ENCODE results near the gene ZBTB20.

The ZBTB20 gene

GRCh38 chr3:114903213-114903612 is 243.9 kb downstream of the ZBTB20 start:
- DNase-seq, result no peak

DNA sequence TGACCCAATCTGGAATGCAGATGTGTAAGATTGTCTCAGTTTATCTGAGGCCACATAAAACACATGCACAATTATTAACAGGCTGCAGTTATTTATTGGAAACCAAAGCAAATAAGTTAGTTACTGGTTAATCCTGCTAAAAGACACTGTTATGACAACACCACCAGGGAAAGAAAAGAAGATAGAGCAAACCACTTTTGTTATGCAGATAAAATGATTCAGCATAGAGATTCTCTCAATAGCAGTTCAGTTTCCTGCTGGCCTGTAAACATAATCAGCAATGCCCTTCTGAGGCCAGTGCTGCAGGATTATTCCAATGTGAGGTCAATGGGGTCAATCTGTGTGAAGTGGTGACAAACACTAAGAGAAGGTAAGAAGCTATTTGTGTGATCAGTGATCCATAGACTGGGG is 244.4 kb downstream of the ZBTB20 start:
- no peak for DNase-seq

GRCh38 chr3:114900908-114901307 is 246.2 kb downstream of the ZBTB20 start:
- DNase-seq, result no peak

DNA sequence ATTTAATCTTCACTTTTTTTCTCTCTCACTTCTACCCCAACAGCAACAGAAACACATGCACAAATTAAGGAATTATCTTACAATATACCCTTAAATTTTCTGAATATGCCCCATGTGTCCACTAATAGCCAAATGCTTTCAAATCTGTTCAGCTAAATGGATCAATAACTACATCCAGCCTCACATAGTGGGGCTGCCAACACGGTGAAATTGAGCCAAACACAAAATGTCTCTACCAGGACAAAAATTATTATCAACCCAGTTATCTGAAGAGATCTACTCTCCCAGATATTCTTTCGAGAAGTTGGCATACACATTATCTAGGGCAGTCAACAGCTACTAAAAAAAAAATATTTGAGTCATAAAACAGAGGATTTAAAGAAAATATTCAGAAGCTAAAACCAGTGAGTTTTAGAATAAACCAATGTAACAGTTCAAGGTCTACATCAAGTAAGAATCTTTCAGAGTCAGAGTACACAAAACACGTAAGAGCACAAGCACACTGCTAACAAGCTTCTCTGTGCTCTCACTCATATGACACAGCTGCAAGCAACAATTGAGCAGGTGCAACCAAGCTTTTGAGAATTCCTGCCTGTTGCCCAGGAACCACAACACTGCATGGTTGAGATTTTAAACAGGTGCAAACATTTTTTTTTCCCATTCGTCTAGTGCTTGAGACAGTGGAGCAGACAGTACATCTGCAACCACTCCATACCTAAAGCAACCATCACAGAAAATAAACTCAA is 247.7 kb downstream of the ZBTB20 start:
- no peak for DNase-seq

DNA sequence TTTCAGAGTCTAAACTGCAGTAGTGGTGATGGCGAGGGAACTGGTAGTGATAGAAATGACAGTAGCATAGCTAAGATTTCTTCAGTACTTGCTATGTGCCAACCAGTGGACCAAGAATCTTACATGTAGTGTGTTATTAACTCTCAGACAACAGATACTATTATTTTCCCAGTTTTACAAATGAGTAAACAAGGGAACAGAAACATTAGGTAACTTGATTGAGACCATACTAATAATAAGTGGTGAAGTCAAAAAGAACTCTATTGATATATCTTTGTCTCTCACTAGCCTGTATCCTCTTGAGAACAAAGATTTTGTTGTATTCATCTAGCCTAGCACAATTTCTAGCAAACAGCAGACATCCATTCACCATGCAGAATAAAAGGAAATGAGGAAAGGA is 250.1 kb downstream of the ZBTB20 start:
- no peak for DNase-seq

DNA sequence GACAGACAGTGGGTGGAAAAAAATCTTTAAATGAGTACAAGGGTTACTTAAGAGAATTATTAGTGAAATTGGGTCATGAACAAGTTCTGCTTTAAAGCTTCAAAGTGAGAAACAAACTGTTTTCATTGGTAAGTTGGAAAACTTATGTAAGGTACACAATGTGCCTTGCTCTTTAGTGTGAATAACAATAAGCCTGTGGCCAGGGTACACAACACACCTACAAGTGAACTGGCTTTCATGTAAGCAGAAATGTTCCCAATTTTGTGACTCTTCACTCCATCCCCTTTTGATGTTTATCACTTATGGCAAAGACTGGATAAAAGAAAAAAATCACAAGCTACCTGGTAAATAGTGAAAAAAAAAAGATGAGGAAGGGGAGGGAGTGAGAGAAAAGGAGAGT is 253.7 kb downstream of the ZBTB20 start:
- DNase-seq, result no peak

GRCh38 chr3:114892880-114893279 is 254.2 kb downstream of the ZBTB20 start:
- no peak for DNase-seq

GRCh38 chr3:114892131-114892879 is 254.8 kb downstream of the ZBTB20 start:
- DNase-seq, result no peak

- no peak for DNase-seq
These were observed 259.3 kb downstream of the ZBTB20 start for GRCh38 chr3:114887806-114888205.

- DNase-seq, result no peak
These were observed 260.2 kb downstream of the ZBTB20 start for GRCh38 chr3:114886905-114887304.

DNA sequence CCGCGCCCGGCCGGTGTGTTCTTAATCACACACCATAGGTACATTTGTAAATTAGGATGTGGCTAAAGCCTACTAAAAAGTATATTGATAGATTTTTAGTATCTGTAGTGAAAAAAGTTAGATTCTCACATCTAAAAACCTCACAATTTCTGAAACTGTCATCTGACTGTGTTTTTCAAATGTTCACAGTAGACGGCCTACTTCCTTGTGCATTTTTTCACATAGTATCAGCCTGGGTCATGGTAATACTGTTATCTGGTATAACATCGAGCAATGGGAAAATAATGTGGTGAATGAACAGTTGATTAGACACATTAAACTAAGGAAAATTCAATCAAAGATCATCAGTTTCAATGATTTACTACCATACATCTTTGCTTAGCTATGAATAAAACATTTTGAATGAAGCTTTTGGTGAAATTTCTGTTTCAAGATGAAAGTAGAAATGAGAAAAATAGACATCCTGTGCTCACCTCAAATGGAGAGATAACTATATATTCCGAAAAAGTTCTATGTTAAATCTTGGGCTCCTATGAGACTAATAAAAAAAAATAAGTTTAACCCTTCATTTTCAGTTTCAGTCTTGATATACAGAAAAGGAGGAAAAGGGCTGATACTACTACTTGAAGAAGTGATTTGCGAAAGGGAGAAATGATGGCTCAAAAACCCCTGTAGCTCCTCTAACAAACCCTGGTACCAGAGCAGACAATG is 262.7 kb downstream of the ZBTB20 start:
- DNase-seq, result no peak

GRCh38 chr3:114880078-114880477 is 267.0 kb downstream of the ZBTB20 start:
- no peak for DNase-seq

GRCh38 chr3:114879059-114880031 is 267.7 kb downstream of the ZBTB20 start:
- DNase-seq, result no peak

- no peak for DNase-seq
These were observed 268.8 kb downstream of the ZBTB20 start for GRCh38 chr3:114878114-114878839.

GRCh38 chr3:114877378-114878113 is 269.5 kb downstream of the ZBTB20 start:
- DNase-seq, result no peak

DNA sequence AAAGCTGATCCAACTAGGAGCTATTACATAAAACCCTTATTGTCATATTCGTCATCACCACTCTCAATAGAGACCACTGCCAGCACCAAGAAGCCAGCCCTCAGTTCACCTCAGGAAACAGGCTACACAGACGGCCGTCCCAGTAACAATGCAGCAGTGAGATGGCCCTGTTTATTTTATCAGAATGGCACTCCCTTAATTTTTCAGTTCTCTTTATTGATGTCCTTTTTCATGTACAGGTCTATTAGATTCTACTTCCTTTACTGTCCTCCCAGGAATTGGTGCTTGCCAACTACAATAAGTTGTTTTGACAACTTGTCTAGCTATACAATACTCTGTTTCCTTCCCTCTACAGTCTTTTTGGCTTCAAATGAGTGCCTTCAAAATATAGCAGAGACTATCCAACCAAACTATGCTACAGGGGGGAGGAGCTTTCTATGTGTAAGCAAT is 272.5 kb downstream of the ZBTB20 start:
- DNase-seq, result no peak

DNA sequence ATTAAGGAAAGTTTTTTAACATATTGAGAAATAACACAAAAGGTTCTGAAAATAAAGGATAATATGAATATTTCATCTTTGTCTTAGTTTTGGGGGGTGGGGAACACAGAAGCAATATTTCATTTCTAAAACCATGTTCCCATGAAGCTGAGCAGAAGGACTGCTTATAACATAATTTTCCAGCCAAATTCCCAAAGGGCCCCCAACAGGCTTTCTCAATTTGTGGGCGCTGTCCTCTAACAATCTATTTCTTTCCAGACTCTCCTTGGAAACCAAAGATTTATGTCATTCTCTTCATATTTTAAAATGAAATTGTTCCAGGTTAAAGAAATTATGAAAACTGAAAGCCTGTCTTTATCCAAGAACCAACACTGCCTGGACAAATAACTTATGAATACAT is 273.5 kb downstream of the ZBTB20 start:
- no peak for DNase-seq

DNA sequence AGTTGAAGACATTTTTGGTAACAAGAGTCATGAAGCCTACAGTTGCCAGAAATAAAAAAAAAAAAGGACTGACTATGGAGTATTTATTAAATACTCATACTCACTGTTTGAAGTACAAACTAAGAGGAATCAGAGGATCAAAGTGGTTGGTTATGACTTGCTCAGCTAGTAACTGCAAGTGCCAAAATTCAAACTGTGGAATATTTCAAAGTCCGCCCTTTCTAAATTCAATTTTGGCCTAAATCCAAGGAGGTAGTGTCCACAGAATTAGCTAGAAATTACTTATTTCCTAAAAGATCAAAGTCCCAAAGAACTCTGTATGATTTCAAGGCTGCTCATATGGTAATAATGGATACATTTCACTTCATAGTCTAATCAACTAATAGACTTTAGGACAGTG is 274.5 kb downstream of the ZBTB20 start:
- DNase-seq, result no peak

GRCh38 chr3:114872050-114872449 is 275.0 kb downstream of the ZBTB20 start:
- no peak for DNase-seq

DNA sequence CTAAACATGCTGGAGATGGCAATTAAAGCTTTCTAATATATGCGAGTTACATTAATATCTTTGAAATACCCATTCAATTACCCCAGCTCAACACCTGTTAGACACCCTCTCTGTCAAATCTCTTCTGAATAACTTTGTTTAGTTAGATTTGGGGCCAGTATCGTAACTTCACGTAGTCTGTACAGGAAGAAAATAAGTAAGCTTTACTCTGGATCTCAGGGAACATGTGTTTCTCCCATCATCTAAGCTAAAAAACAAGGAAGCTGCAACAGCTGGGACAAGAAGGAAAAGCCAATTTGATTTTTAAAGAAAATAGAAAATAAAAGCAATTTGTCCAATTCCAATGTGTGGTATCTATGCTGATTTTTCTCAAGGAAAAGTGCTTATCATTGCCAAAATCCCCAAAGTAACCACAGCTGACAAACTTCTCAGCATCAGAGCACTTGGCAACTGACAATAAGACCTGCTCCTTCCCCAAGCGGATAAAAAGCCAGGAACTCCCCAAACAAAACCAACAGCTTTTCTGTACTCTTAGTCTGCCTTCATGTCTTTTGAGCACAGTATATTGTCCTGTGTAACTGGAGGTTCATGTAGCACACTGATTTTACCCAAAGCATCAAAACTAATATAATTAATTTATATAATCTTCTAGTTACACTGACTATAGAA is 279.1 kb downstream of the ZBTB20 start:
- DNase-seq, result no peak

All from CD4-positive, alpha-beta T cell treated with Interleukin-15 for 1 hour (primary cell).